AG04450 (cell line): ENCODE data around the gene GALNT9. TPM values are rescaled to one million over a fixed set of nuclear protein-coding genes. Genes with fewer than 3 reads are reported as not detected.
"Not testable (repeated sequence)": the region's sequence is repeated elsewhere in the genome, so short reads cannot be mapped to it uniquely, and the experiment has no call there.

Experiments
- CTCF ChIA-PET: fragments of 300-600, 350-600 bp; formaldehyde crosslinking; extraction: SDS; loops from one replicate; lab custom pipeline; 2022; ENCODE audit warnings: antibody characterized with exemption, inconsistent platforms; lab: Charles Lee
- POLR2A ChIA-PET: fragments of 350-600 bp; formaldehyde crosslinking; extraction: SDS; loops from one replicate; lab custom pipeline; 2021; ENCODE audit warnings: antibody characterized with exemption, inconsistent platforms; lab: Yijun Ruan, JAX
- DNase-seq: peaks from one replicate; pipeline ENCODE4 v3.0.0-alpha.2; 2011; ENCODE audit warnings: low read depth, low spot score
- H3K27ac ChIP-seq: one replicate; pipeline ENCODE4 v1.5.1; 2012; ENCODE audit warnings: low read depth, low read length, control low read depth
- H3K27me3 ChIP-seq: one replicate; pipeline ENCODE4 v1.6.0; 2012; ENCODE audit warnings: low read length; ENCODE audit not compliant: control insufficient read depth, insufficient read depth
- H3K4me3 ChIP-seq: 2 replicates; pipeline ENCODE4 v1.5.1; 2011; ENCODE audit warnings: mild to moderate bottlenecking, low read depth, low read length, control low read depth
- H3K9me3 ChIP-seq: 2 replicates; pipeline ENCODE4 v1.5.1; 2012; ENCODE audit warnings: low read length; ENCODE audit not compliant: control insufficient read depth, insufficient read depth
- CTCF ChIP-seq: IDR thresholded peaks from 2 replicates; pipeline ENCODE4 v1.5.1; 2011; ENCODE audit warnings: low read depth, low read length, control low read depth, inconsistent platforms
- polyA plus RNA-seq: library from polyadenylated mRNA; depleted of rRNA; stranded (reverse); fragments of >200 nt; gene quantifications from 2 replicates; pipeline ENCODE4 v1.2.3, GENCODE V29; 2011

GALNT9 gene
- polyA plus RNA-seq, 1 experiment = not detected

GRCh38 chr12:132269271-132269968 is 60.0 kb downstream of the GALNT9 start:
- Histone ChIP-seq H3K27ac (no peak overlapping the region), H3K27me3 (no peaks in the 10 kb centered on the region), H3K9me3 (peaks cover 41% of the 10 kb centered on the region), H3K4me3 (no peak overlapping the region)
- ChIA-PET POLR2A (no interaction called here), CTCF (no interaction called here)
- TF ChIP-seq CTCF = no peak
- DNase-seq = no peak

GRCh38 chr12:132268674-132269073 is 60.7 kb downstream of the GALNT9 start:
- H3K27me3 ChIP-seq = no peaks in the 10 kb centered on the region
- TF ChIP-seq CTCF = no peak
- ChIA-PET CTCF (no interaction called here), POLR2A (no interaction called here)
- peaks cover 47% of the 10 kb centered on the region for H3K9me3 ChIP-seq
- no peak overlapping the region for H3K27ac ChIP-seq
- H3K4me3 ChIP-seq = no peak overlapping the region
- no peak for DNase-seq

GRCh38 chr12:132267873-132268272 is 61.5 kb downstream of the GALNT9 start:
- H3K9me3 ChIP-seq = peaks cover 47% of the 10 kb centered on the region
- no peak overlapping the region for H3K4me3 ChIP-seq
- ChIA-PET POLR2A (no interaction called here), CTCF (no interaction called here)
- H3K27me3 ChIP-seq = no peaks in the 10 kb centered on the region
- H3K27ac ChIP-seq = no peak overlapping the region
- no peak for DNase-seq
- no peak for TF ChIP-seq CTCF

- DNase-seq = no peak
- Histone ChIP-seq H3K27me3 (no peaks in the 10 kb centered on the region), H3K4me3 (no peak overlapping the region), H3K9me3 (peaks cover 52% of the 10 kb centered on the region), H3K27ac (no peak overlapping the region)
- POLR2A ChIA-PET = no interaction called here
- TF ChIP-seq CTCF = no peak
- CTCF ChIA-PET = no interaction called here
Observed at GRCh38 chr12:132266802-132267201, 62.6 kb downstream of the GALNT9 start.

GRCh38 chr12:132266370-132266769 is 63.0 kb downstream of the GALNT9 start:
- ChIA-PET CTCF (no interaction called here), POLR2A (no interaction called here)
- Histone ChIP-seq H3K4me3 (no peak overlapping the region), H3K27ac (no peak overlapping the region), H3K9me3 (peaks cover 57% of the 10 kb centered on the region), H3K27me3 (no peaks in the 10 kb centered on the region)
- no peak for DNase-seq
- TF ChIP-seq CTCF = no peak

- H3K27ac ChIP-seq, H3K4me3 ChIP-seq, H3K27me3 ChIP-seq, POLR2A ChIA-PET, CTCF ChIA-PET, DNase-seq: not testable (repeated sequence)
- peaks cover 57% of the 10 kb centered on the region for H3K9me3 ChIP-seq
Observed at GRCh38 chr12:132265822-132266221, 63.6 kb downstream of the GALNT9 start.
